Vagina (tissue), 2 donors: ENCODE data around the gene SNX6. TPM values are rescaled to one million over a fixed set of nuclear protein-coding genes. Genes with fewer than 3 reads are reported as not detected.

ENCODE experiments used
- DNase-seq, 2 donors: peaks; one replicate each; pipeline ENCODE4 v3.0.0-alpha.2; 2017; ENCODE audit errors: extremely low spot score in 2 of 2
- H3K27ac ChIP-seq: fragments of 200-600 bp; sonication (generic); one replicate; pipeline ENCODE4 v1.5.1; 2019
- H3K27me3 ChIP-seq: fragments of 200-600 bp; sonication (generic); one replicate; pipeline ENCODE4 v1.5.1; 2019
- H3K36me3 ChIP-seq, 2 donors: fragments of 200-600 bp; sonication (generic); one replicate each; pipeline ENCODE4 v1.5.1; 2017 to 2019
- H3K4me1 ChIP-seq: fragments of 200-600 bp; sonication (generic); one replicate; pipeline ENCODE4 v1.5.1; 2019
- H3K4me3 ChIP-seq, 2 donors: fragments of 200-600 bp; sonication (generic); 1 replicate in 1 of 2; 2 replicates in 1 of 2; pipeline ENCODE4 v1.5.1; 2016 to 2019
- H3K9me3 ChIP-seq: fragments of 200-600 bp; sonication (generic); one replicate; pipeline ENCODE4 v1.5.1; 2019
- POLR2A ChIP-seq, 2 donors: fragments of 450-650 bp; IDR thresholded peaks; one replicate each; pipeline ENCODE4 v1.6.1; 2017; ENCODE audit warnings: antibody characterized with exemption in 2 of 2, mild to moderate bottlenecking in 2 of 2, moderate library complexity in 2 of 2
- POLR2AphosphoS5 ChIP-seq, 2 donors: sonication (generic); formaldehyde crosslinking; IDR thresholded peaks; one replicate each; pipeline ENCODE4 v1.9.0; 2017; ENCODE audit warnings: antibody characterized with exemption in 2 of 2, mild to moderate bottlenecking in 2 of 2, low read depth in 1 of 2; ENCODE audit not compliant: insufficient read depth in 1 of 2
- intact Hi-C: fragments of 100-400 bp; cut with DNase I; formaldehyde crosslinking; loops from one replicate; pipeline ENCODE4 v1.15.1; 2023
- total RNA-seq: library from RNA; depleted of rRNA; stranded (reverse); fragments of >200 nt; gene quantifications from one replicate; pipeline ENCODE4 v1.2.3, GENCODE V29; 2016
- TF ChIP-seq, protein P1 (sequence below), 3 experiments: fragments of 450-650 bp in 2 of 3; fragments of 200-600 bp in 1 of 3; sonication (generic) in 1 of 3; IDR thresholded peaks; one replicate each; pipeline ENCODE4 v1.5.1; 2017 to 2019; ENCODE audit warnings: antibody characterized with exemption in 3 of 3, mild to moderate bottlenecking in 2 of 3, moderate library complexity in 2 of 3

Gene SNX6
- total RNA-seq, 1 donor from 2014 or later, result 46.4 TPM

DNA sequence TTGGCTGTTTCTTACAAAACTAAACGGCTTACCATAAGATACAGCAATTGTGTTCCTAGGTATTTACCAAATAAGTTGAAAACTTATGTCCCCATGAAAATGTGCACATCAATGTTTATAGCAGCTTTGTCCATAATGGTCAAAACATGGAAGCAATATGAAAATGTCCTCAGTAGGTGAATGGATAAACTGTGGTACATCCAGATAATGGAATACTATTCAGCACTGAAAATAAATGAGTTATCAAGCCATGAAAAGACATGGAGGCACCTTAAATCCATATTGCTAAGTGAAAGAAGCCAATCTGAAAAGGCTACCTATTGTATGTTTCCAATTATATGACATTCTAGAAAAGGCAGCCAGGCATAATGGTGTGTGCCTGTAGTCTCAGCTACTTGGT, 43.8 kb upstream of the SNX6 start:
- no peaks in the 10 kb centered on the region for H3K4me1 ChIP-seq
- no peaks in the 10 kb centered on the region for H3K36me3 ChIP-seq
- H3K27ac ChIP-seq, result no peak overlapping the region
- DNase-seq, result no peak
- H3K27me3 ChIP-seq, result no peaks in the 10 kb centered on the region
- intact Hi-C loops, result no loop called here
- TF ChIP-seq POLR2A (IDR thresholded peaks at IDR 0.05) (no peak), POLR2AphosphoS5 (IDR thresholded peaks at IDR 0.05; ENCODE audit: insufficient read depth in 1 of 2, low read depth in 1 of 2) (no peak)
- TF ChIP-seq, protein P1, sequence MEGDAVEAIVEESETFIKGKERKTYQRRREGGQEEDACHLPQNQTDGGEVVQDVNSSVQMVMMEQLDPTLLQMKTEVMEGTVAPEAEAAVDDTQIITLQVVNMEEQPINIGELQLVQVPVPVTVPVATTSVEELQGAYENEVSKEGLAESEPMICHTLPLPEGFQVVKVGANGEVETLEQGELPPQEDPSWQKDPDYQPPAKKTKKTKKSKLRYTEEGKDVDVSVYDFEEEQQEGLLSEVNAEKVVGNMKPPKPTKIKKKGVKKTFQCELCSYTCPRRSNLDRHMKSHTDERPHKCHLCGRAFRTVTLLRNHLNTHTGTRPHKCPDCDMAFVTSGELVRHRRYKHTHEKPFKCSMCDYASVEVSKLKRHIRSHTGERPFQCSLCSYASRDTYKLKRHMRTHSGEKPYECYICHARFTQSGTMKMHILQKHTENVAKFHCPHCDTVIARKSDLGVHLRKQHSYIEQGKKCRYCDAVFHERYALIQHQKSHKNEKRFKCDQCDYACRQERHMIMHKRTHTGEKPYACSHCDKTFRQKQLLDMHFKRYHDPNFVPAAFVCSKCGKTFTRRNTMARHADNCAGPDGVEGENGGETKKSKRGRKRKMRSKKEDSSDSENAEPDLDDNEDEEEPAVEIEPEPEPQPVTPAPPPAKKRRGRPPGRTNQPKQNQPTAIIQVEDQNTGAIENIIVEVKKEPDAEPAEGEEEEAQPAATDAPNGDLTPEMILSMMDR (IDR thresholded peaks at IDR 0.05), result no peak
- no peaks in the 10 kb centered on the region for H3K9me3 ChIP-seq
- H3K4me3 ChIP-seq, result no peak overlapping the region

GRCh38 chr14:34671716-34672115, 41.8 kb upstream of the SNX6 start:
- H3K36me3 ChIP-seq, result no peaks in the 10 kb centered on the region
- no peaks in the 10 kb centered on the region for H3K4me1 ChIP-seq
- no peaks in the 10 kb centered on the region for H3K9me3 ChIP-seq
- intact Hi-C loops, result no loop called here
- H3K27me3 ChIP-seq, result no peaks in the 10 kb centered on the region
- H3K27ac ChIP-seq, result no peak overlapping the region
- H3K4me3 ChIP-seq, result no peak overlapping the region
- TF ChIP-seq, protein P1 (IDR thresholded peaks at IDR 0.05), result no peak
- no peak for TF ChIP-seq POLR2AphosphoS5 (IDR thresholded peaks at IDR 0.05; ENCODE audit: insufficient read depth in 1 of 2, low read depth in 1 of 2)
- no peak for TF ChIP-seq POLR2A (IDR thresholded peaks at IDR 0.05)
- no peak for DNase-seq

GRCh38 chr14:34668111-34668510, 38.2 kb upstream of the SNX6 start:
- no peaks in the 10 kb centered on the region for H3K36me3 ChIP-seq
- intact Hi-C loops, result no loop called here
- no peak overlapping the region for H3K4me3 ChIP-seq
- no peaks in the 10 kb centered on the region for H3K27me3 ChIP-seq
- no peaks in the 10 kb centered on the region for H3K9me3 ChIP-seq
- TF ChIP-seq, protein P1 (IDR thresholded peaks at IDR 0.05), result no peak
- TF ChIP-seq POLR2AphosphoS5 (IDR thresholded peaks at IDR 0.05; ENCODE audit: insufficient read depth in 1 of 2, low read depth in 1 of 2) (no peak), POLR2A (IDR thresholded peaks at IDR 0.05) (no peak)
- no peak for DNase-seq
- no peaks in the 10 kb centered on the region for H3K4me1 ChIP-seq
- H3K27ac ChIP-seq, result no peak overlapping the region

DNA sequence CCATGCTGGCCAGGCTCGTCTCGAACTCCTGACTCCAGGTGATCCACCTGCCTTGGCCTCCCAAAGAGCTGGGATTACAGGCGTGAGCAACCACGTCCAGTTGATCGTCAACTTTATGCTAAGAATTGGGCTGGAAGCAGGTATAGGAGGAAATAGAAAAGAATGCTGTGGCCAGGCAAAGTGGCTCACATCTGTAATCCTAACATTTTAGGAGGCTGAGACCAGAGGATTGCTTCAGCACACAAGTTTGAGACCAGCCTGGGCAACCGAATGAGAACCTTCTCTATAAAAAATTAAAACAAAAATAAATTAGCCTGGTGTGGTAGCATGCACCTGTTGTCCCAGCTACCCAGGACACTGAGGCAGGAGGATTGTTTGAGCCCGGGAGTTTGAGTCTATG, 37.1 kb upstream of the SNX6 start:
- TF ChIP-seq, protein P1 (IDR thresholded peaks at IDR 0.05), result no peak
- TF ChIP-seq POLR2A (IDR thresholded peaks at IDR 0.05) (no peak), POLR2AphosphoS5 (IDR thresholded peaks at IDR 0.05; ENCODE audit: insufficient read depth in 1 of 2, low read depth in 1 of 2) (no peak)
- no peaks in the 10 kb centered on the region for H3K4me1 ChIP-seq
- H3K27ac ChIP-seq, result no peak overlapping the region
- no peaks in the 10 kb centered on the region for H3K36me3 ChIP-seq
- intact Hi-C loops, result no loop called here
- H3K9me3 ChIP-seq, result no peaks in the 10 kb centered on the region
- no peak overlapping the region for H3K4me3 ChIP-seq
- no peak for DNase-seq
- H3K27me3 ChIP-seq, result no peaks in the 10 kb centered on the region

- DNase-seq, result no peak
- Histone ChIP-seq H3K4me1 (no peaks in the 10 kb centered on the region), H3K27ac (no peak overlapping the region), H3K27me3 (no peaks in the 10 kb centered on the region), H3K9me3 (no peaks in the 10 kb centered on the region), H3K36me3 (no peaks in the 10 kb centered on the region), H3K4me3 (no peak overlapping the region)
- TF ChIP-seq POLR2AphosphoS5 (IDR thresholded peaks at IDR 0.05; ENCODE audit: insufficient read depth in 1 of 2, low read depth in 1 of 2), result no peak
- no peak for TF ChIP-seq POLR2A (IDR thresholded peaks at IDR 0.05)
- TF ChIP-seq, protein P1 (IDR thresholded peaks at IDR 0.05), result no peak
- intact Hi-C loops, result no loop called here
Observed at GRCh38 chr14:34665785-34666435, 36.0 kb upstream of the SNX6 start.
